HepG2 (cell line): ENCODE data around the gene SLC45A3. TPM values are rescaled to one million over a fixed set of nuclear protein-coding genes. Genes with fewer than 3 reads are reported as not detected.
A peak's percentile ranks its signal among the peaks of the same experiment; 100 is the strongest.

ENCODE experiments used
- BORCS8-MEF2B ChIP-seq: sonication (generic); formaldehyde crosslinking; IDR thresholded peaks from 2 replicates; pipeline ENCODE4 v1.8.0; 2022; ENCODE audit warnings: mild to moderate bottlenecking, missing genetic modification reagents
- CREM ChIP-seq, 2 experiments: sonication (generic) in 1 of 2; formaldehyde crosslinking in 1 of 2; IDR thresholded peaks; 2 replicates each; pipeline versions ENCODE4 v1.4.0 to v1.6.1; 2016 to 2020; ENCODE audit warnings: antibody characterized with exemption in 1 of 2, mild to moderate bottlenecking in 1 of 2, missing genetic modification reagents in 1 of 2
- GATAD2A ChIP-seq: IDR thresholded peaks from 2 replicates; pipeline ENCODE4 v1.6.1; 2016
- NFATC3 ChIP-seq: sonication (generic); formaldehyde crosslinking; IDR thresholded peaks from 2 replicates; pipeline ENCODE4 v1.5.1; 2020; ENCODE audit warnings: mild to moderate bottlenecking, missing genetic modification reagents
- ONECUT2 ChIP-seq: sonication (generic); formaldehyde crosslinking; IDR thresholded peaks from 2 replicates; pipeline ENCODE4 v1.4.0; 2020; ENCODE audit warnings: missing genetic modification reagents
- PITX1 ChIP-seq: sonication (generic); formaldehyde crosslinking; IDR thresholded peaks from 2 replicates; pipeline ENCODE4 v1.5.1; 2020; ENCODE audit warnings: mild to moderate bottlenecking, missing genetic modification reagents
- RARG ChIP-seq: sonication (generic); formaldehyde crosslinking; IDR thresholded peaks from 2 replicates; pipeline ENCODE4 v1.4.0; 2020; ENCODE audit warnings: low read depth, mild to moderate bottlenecking, missing genetic modification reagents
- SAP130 ChIP-seq: IDR thresholded peaks from 2 replicates; pipeline ENCODE4 v1.6.1; 2016; ENCODE audit warnings: low read depth
- TSC22D2 ChIP-seq: sonication (generic); formaldehyde crosslinking; IDR thresholded peaks from 2 replicates; pipeline ENCODE4 v1.5.1; 2020; ENCODE audit warnings: missing genetic modification reagents, mild to moderate bottlenecking, borderline replicate concordance
- WIZ ChIP-seq: sonication (generic); formaldehyde crosslinking; IDR thresholded peaks from 2 replicates; pipeline ENCODE4 v1.5.1; 2020; ENCODE audit warnings: mild to moderate bottlenecking, missing genetic modification reagents
- ZFP36L2 ChIP-seq: sonication (generic); formaldehyde crosslinking; IDR thresholded peaks from 2 replicates; pipeline ENCODE4 v1.4.0; 2020; ENCODE audit warnings: missing genetic modification reagents
- ZMYM2 ChIP-seq: sonication (generic); formaldehyde crosslinking; IDR thresholded peaks from 2 replicates; pipeline ENCODE4 v1.8.0; 2022; ENCODE audit warnings: mild to moderate bottlenecking, missing genetic modification reagents
- ZNF260 ChIP-seq: sonication (generic); formaldehyde crosslinking; IDR thresholded peaks from 2 replicates; pipeline ENCODE4 v1.4.0; 2020; ENCODE audit warnings: missing genetic modification reagents, low read depth, mild to moderate bottlenecking, borderline replicate concordance
- ZNF430 ChIP-seq: sonication (generic); formaldehyde crosslinking; IDR thresholded peaks from 2 replicates; pipeline ENCODE4 v1.9.0; 2021; ENCODE audit warnings: mild to moderate bottlenecking, missing genetic modification reagents
- ZNF501 ChIP-seq: sonication (generic); formaldehyde crosslinking; IDR thresholded peaks from 2 replicates; pipeline ENCODE4 v1.5.1; 2020; ENCODE audit warnings: mild to moderate bottlenecking, moderate library complexity, missing genetic modification reagents
- ZNF563 ChIP-seq: sonication (generic); formaldehyde crosslinking; IDR thresholded peaks from 2 replicates; pipeline ENCODE4 v1.8.0; 2022; ENCODE audit warnings: mild to moderate bottlenecking, moderate library complexity, missing genetic modification reagents
- ZNF839 ChIP-seq: sonication (generic); formaldehyde crosslinking; IDR thresholded peaks from 2 replicates; pipeline ENCODE4 v1.4.0; 2020; ENCODE audit warnings: missing genetic modification reagents, mild to moderate bottlenecking, borderline replicate concordance
- polyA plus RNA-seq, 8 experiments: library from polyadenylated mRNA; depleted of rRNA in 3 of 8; stranded (reverse) in 7 of 8; unstranded in 1 of 8; fragments of >200 nt; fragmentation: Illumina TruSeq in 4 of 8; extraction: Trizol in 4 of 8; gene quantifications; 2 replicates each; pipeline versions ENCODE4 v1.2.1 to v1.2.3, GENCODE V29; 2011 to 2016; ENCODE audit warnings: low read depth in 4 of 8, missing spikeins in 1 of 8, mixed read lengths in 1 of 8; ENCODE audit not compliant: insufficient read depth in 1 of 8
- total RNA-seq, 5 experiments: library from RNA; depleted of rRNA; stranded (reverse); fragments of >200 nt; fragmentation: Illumina TruSeq; extraction: Trizol; gene quantifications; 2 replicates each; pipeline ENCODE4 v1.2.3, GENCODE V29; 2016; ENCODE audit warnings: low read depth in 1 of 5
- TF ChIP-seq, protein P1 (sequence below), 2 experiments: fragments of 450-650 bp in 1 of 2; sonication (generic) in 1 of 2; formaldehyde crosslinking; IDR thresholded peaks; 2 replicates each; pipeline versions ENCODE4 v1.5.0 to v1.8.0; 2020 to 2022; ENCODE audit warnings: mild to moderate bottlenecking in 1 of 2, missing genetic modification reagents in 1 of 2
- TF ChIP-seq, protein P2 (sequence below): IDR thresholded peaks from 2 replicates; pipeline ENCODE4 v1.4.0; 2020; ENCODE audit warnings: mild to moderate bottlenecking, missing genetic modification reagents
- TF ChIP-seq, protein P3 (sequence below): sonication (generic); formaldehyde crosslinking; IDR thresholded peaks from 2 replicates; pipeline ENCODE4 v1.5.0; 2020; ENCODE audit warnings: missing genetic modification reagents, mild to moderate bottlenecking, borderline replicate concordance
- TF ChIP-seq, protein P4 (sequence below): sonication (generic); formaldehyde crosslinking; IDR thresholded peaks from 2 replicates; pipeline ENCODE4 v1.4.0; 2020; ENCODE audit warnings: low read depth, mild to moderate bottlenecking, missing genetic modification reagents
- TF ChIP-seq, protein P5 (sequence below): IDR thresholded peaks from 2 replicates; pipeline ENCODE4 v1.6.1; 2018; ENCODE audit warnings: missing genetic modification reagents, mild to moderate bottlenecking, missing compliant biosample characterization

Gene SLC45A3
- total and polyA plus RNA-seq, 2 of the 13 experiments (the other 11 are each of a cell fraction or from before 2014, with no cell fraction given), result 3.4 to 4.1 TPM

DNA sequence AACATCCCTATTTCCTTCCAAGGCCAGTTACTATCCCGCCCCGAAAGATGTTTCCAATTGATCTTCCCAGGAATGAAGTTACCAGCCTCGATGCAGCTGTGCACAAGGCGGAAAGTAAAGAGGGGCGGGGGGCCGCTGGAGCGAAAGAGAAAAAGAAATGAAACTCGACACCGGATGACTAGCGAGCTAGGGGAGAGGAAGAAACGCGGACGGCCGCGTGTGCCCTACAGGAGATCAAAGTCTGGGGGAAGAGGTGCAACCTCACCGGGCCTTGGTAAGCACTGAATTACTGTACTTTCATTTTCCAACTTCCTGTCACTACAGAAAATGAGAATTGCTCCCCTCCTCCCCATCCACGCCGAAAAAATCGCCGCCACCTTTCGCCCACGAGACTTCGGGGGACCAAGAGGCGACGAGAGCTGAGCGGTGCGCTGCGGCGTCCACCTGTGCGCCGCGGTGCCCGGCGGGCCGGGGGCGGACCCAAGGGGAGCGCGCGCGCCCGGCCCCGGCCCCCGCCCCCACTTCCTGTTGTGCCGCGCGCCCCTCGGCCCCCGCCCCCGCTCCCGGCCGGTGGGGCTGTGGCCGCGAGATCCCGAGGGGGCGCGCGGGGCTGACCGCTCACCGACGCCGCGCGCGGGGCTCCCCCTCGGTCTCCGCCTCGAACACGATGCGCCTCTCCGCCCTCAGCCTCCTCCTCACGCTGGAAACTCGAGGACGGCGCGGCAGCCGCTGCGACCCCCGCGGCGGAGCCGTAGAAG is 49.1 kb downstream of the SLC45A3 start (continued):
- TF ChIP-seq ZNF260 (CRISPR knock-in tag) (no peak), ZNF839 (CRISPR knock-in tag) (no peak), ZNF501 (peak; percentile 61; the same call in 1 of the 2 replicates), ZFP36L2 (no peak), PITX1 (CRISPR knock-in tag) (no peak), SAP130 (CRISPR knock-in tag) (peak; percentile 85), ZNF430 (CRISPR knock-in tag) (peak; percentile 80; the same call in 1 of the 2 replicates), BORCS8-MEF2B (CRISPR knock-in tag) (no peak; the same call in 1 of the 2 replicates), RARG (CRISPR knock-in tag) (no peak), GATAD2A (CRISPR knock-in tag) (peak; percentile 62), CREM (IDR thresholded peaks at IDR 0.05) (peak; percentile 24; the same call in 1 of the 2 replicates), CREM (CRISPR knock-in tag; IDR thresholded peaks at IDR 0.05) (no peak), ZMYM2 (no peak), ZNF563 (CRISPR knock-in tag) (no peak), NFATC3 (no peak), WIZ (CRISPR knock-in tag) (no peak), ONECUT2 (CRISPR knock-in tag) (no peak), TSC22D2 (CRISPR knock-in tag) (no peak; the same call in 1 of the 2 replicates)
- TF ChIP-seq, protein P1, sequence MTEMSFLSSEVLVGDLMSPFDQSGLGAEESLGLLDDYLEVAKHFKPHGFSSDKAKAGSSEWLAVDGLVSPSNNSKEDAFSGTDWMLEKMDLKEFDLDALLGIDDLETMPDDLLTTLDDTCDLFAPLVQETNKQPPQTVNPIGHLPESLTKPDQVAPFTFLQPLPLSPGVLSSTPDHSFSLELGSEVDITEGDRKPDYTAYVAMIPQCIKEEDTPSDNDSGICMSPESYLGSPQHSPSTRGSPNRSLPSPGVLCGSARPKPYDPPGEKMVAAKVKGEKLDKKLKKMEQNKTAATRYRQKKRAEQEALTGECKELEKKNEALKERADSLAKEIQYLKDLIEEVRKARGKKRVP (CRISPR knock-in tag; IDR thresholded peaks at IDR 0.05), result no peak
- TF ChIP-seq, protein P2, sequence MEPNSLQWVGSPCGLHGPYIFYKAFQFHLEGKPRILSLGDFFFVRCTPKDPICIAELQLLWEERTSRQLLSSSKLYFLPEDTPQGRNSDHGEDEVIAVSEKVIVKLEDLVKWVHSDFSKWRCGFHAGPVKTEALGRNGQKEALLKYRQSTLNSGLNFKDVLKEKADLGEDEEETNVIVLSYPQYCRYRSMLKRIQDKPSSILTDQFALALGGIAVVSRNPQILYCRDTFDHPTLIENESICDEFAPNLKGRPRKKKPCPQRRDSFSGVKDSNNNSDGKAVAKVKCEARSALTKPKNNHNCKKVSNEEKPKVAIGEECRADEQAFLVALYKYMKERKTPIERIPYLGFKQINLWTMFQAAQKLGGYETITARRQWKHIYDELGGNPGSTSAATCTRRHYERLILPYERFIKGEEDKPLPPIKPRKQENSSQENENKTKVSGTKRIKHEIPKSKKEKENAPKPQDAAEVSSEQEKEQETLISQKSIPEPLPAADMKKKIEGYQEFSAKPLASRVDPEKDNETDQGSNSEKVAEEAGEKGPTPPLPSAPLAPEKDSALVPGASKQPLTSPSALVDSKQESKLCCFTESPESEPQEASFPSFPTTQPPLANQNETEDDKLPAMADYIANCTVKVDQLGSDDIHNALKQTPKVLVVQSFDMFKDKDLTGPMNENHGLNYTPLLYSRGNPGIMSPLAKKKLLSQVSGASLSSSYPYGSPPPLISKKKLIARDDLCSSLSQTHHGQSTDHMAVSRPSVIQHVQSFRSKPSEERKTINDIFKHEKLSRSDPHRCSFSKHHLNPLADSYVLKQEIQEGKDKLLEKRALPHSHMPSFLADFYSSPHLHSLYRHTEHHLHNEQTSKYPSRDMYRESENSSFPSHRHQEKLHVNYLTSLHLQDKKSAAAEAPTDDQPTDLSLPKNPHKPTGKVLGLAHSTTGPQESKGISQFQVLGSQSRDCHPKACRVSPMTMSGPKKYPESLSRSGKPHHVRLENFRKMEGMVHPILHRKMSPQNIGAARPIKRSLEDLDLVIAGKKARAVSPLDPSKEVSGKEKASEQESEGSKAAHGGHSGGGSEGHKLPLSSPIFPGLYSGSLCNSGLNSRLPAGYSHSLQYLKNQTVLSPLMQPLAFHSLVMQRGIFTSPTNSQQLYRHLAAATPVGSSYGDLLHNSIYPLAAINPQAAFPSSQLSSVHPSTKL (CRISPR knock-in tag), result peak; percentile 35
- TF ChIP-seq, protein P3, sequence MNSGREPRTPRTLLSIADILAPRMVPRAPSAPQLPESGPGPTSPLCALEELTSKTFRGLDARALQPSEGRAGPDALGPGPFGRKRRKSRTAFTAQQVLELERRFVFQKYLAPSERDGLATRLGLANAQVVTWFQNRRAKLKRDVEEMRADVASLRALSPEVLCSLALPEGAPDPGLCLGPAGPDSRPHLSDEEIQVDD (CRISPR knock-in tag), result no peak
- TF ChIP-seq, protein P4, sequence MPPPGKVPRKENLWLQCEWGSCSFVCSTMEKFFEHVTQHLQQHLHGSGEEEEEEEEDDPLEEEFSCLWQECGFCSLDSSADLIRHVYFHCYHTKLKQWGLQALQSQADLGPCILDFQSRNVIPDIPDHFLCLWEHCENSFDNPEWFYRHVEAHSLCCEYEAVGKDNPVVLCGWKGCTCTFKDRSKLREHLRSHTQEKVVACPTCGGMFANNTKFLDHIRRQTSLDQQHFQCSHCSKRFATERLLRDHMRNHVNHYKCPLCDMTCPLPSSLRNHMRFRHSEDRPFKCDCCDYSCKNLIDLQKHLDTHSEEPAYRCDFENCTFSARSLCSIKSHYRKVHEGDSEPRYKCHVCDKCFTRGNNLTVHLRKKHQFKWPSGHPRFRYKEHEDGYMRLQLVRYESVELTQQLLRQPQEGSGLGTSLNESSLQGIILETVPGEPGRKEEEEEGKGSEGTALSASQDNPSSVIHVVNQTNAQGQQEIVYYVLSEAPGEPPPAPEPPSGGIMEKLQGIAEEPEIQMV (CRISPR knock-in tag), result no peak
- TF ChIP-seq, protein P5, sequence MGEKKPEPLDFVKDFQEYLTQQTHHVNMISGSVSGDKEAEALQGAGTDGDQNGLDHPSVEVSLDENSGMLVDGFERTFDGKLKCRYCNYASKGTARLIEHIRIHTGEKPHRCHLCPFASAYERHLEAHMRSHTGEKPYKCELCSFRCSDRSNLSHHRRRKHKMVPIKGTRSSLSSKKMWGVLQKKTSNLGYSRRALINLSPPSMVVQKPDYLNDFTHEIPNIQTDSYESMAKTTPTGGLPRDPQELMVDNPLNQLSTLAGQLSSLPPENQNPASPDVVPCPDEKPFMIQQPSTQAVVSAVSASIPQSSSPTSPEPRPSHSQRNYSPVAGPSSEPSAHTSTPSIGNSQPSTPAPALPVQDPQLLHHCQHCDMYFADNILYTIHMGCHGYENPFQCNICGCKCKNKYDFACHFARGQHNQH (CRISPR knock-in tag), result peak; percentile 2; the same call in 1 of the 2 replicates
